HG03432 (cell line): ENCODE results near the gene KRT15.
"Not testable (repeated sequence)": the region's sequence is repeated elsewhere in the genome, so short reads cannot be mapped to it uniquely, and the experiment has no call there.

Experiments used
- ATAC-seq: cut with Tn5 transposase; IDR thresholded peaks from one replicate; pipeline ENCODE4 v1.9.1; 2021; ENCODE audit warnings: mild to moderate bottlenecking, moderate library complexity; ENCODE audit not compliant: unreplicated experiment

The KRT15 gene

DNA sequence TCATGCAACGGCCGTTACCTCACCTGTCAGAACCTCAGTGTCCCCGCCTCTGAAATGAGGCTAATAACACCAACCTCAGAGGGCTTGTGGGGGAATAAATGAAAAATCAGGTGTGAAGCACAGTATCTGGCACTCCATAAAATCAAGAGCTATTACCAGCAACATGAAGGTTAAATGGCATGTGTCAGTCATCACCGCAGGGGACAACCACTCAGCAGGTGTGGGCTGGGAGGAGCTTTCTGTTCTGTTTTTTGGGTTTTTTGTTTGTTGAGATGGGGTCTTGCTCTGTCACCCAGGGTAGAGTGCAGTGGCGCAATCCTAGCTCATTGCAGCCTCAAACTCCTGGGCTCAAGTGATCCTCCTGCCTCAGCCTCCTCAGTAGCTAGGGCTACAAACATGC is 26.2 kb upstream of the KRT15 start:
- ATAC-seq, result no peak

- ATAC-seq, result no peak
Observed at GRCh38 chr17:41544491-41544892, 25.8 kb upstream of the KRT15 start.

DNA sequence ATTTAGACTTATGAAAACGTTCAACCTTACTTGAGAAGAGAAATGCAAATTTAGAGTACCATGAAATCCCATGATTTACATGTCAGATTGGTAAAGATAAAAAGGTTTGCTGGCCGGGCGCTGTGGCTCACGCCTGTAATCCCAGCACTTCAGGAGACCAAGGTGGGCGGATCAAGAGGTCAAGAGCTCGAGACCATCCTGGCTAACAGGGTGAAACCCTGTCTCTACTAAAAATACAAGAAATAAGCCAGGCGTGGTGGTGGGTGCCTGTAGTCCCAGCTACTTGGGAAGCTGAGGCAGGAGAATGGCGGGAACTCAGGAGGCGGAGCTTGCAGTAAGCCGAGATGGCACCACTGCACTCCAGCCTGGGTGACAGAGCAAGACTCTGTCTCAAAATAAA is 24.1 kb upstream of the KRT15 start:
- not testable (repeated sequence) for ATAC-seq

DNA sequence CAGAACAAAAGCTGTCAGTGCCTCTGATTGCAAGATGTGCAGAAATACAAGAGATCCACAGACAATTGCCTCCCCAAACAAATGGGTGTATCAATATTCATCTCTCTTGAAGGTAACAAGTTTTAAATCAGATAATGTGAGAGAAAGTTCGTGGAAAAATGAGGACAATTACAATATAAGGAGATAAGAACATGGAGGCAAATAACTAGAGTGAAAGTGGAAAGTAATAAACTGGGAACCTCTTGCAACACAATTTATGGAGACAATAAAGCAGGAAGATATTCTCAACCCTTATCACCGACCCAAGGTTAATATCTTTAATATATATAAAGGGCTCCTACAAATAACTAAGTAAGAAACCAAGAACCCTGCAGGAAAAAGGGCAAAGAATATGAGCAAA is 23.7 kb upstream of the KRT15 start:
- ATAC-seq, result no peak

DNA sequence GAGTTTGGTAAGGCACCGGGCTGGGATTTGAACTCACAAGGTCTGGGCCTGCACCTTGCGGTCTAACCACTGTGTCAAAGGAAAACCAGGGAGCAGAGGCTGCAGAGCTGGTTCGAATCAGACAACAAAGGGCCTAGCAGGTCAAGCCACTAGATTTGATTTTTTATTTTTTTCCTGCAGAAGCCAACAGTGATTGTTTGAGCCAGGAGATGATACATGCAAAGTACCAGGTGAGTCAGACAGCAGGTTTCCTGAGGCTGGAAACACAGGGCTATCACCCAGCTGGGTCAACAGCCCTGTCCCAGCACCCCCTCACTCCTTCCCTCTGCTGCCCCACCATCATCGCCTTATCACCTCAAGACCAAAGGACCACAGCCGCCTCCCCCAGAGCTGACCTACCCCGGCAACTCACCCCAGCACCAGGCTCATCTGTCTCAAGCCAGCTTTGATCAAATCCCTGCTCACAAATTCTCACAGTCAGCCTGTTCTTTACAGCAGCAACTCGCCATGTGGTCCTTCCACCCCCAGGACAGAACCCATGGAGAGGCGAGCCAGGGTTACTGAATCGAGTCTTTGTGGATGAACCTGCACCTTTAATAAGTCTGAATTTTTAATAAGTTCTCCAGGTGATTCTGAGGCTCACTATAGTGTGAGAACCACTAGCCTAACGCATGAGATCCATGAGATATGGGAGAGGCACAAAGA is 22.4 kb upstream of the KRT15 start:
- ATAC-seq, result no peak

GRCh38 chr17:41539979-41540701 is 21.4 kb upstream of the KRT15 start:
- ATAC-seq, result no peak

GRCh38 chr17:41539071-41539492 is 20.4 kb upstream of the KRT15 start:
- no peak for ATAC-seq

- ATAC-seq, result no peak
Observed at GRCh38 chr17:41538565-41538991, 19.9 kb upstream of the KRT15 start.

GRCh38 chr17:41537990-41538389 is 19.3 kb upstream of the KRT15 start:
- no peak for ATAC-seq

GRCh38 chr17:41537614-41537954 is 18.9 kb upstream of the KRT15 start:
- no peak for ATAC-seq

- ATAC-seq, result no peak
Observed at GRCh38 chr17:41536741-41537613, 18.3 kb upstream of the KRT15 start.

GRCh38 chr17:41535764-41536481 is 17.2 kb upstream of the KRT15 start:
- ATAC-seq, result no peak

DNA sequence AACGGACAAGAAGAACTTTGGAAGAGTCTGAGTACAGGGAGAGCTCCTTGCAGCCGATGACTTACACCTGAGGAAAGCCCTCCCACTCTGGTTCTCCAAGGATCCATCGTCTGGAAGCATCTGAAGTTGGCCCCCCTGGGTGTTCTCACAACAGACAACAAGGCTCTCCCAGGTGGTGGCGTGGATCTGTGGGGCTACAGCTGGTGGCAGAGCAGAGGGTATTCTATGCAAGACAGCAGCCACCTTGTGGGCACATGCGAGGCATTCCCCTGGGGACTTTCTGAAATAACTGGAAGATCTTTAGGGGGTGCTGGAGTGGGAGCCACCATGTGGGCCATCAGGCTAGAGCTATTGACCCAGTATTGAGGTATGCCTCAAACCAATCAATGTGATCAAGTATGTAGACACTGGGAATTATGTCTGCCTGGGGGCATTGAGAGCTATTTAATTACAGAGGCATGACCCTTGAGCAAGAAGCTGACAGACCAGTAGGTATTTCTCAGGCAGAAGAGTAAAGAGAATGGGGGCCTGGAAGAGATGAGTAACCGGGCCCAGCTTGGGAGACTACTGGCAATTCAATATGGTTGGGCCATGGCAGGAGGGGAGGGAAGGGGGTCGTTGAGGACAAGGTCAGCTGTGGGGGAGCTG is 16.3 kb upstream of the KRT15 start:
- ATAC-seq, result no peak

DNA sequence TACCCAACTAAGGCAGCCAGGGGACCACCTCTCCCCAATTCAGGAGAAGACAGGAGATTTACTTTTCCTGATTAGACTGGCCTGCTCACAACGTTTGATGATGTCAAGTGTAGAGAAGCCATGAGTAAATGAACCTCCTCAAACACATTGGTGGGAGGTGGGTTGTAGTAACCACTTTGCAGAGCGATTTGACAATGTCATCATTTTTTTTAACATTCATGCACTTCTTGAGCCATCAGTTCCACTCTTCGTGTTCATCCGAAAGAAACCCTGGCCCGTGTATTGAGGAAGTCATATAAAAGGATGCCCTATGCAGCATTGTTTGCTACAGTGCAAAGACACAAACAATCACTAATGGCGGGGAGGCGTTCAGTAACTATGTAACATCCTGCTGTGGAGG is 14.9 kb upstream of the KRT15 start:
- no peak for ATAC-seq

DNA sequence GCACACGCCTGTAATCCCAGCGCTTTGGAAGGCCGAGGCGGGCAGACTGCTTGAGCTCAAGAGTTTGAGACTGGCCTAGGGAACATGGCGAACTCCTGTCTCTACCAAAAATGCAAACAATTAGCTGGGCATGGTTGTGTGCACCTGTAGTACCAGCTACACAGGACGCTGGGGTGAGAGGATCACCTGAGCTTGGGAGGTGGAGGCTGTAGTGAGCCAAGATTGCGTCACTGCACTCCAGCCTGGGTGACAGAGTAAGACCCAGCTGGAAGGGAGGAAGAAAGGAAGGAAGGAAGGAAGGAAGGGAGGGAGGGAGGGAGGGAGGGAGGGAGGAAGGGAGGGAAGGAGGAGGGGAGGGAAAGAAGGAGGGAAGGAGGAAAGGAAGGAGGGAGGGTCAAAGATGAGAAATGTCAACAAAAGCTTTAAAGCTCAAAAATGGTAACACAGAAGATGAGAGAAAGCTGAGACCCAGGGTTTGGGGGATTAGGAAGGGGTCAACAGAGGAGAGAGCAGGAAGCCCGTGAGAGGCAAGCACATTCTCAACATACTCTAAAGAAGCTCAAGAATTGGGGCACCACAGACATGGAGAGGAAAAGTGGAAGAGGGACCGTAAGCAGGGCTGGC is 14.4 kb upstream of the KRT15 start:
- ATAC-seq, result no peak

GRCh38 chr17:41531993-41532392 is 13.3 kb upstream of the KRT15 start:
- no peak for ATAC-seq

- ATAC-seq, result no peak
Observed at GRCh38 chr17:41530062-41531048, 11.7 kb upstream of the KRT15 start.

GRCh38 chr17:41529491-41529915 is 10.8 kb upstream of the KRT15 start:
- no peak for ATAC-seq

DNA sequence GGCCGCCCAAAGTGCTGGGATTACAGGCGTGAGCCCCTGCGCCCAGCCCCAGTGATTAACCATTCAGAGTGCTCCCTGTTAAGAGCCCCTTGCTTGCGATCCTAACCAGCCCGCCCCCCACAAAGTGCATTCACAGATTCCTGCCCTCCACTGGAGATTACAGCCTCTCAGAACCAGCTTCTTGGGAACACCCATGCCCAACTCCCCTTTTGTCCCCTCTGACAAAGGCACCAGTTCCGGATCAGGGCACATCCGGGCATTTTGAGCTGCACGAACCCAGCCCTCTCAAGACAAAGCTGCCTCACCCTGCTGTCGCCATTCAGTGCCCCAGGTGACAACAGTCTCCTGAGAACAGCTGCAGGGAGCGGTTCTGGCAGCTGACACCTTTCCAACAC is 10.3 kb upstream of the KRT15 start:
- no peak for ATAC-seq
